ENCODE results near the gene PLEKHS1. TPM values are rescaled to one million over a fixed set of nuclear protein-coding genes. Genes with fewer than 3 reads are reported as not detected.
"Not testable (repeated sequence)": the region's sequence is repeated elsewhere in the genome, so short reads cannot be mapped to it uniquely, and the experiment has no call there.

Gene PLEKHS1
- total and polyA plus RNA-seq, 8 donors, result 6.0 to 44.6 (median 16.1) TPM

DNA sequence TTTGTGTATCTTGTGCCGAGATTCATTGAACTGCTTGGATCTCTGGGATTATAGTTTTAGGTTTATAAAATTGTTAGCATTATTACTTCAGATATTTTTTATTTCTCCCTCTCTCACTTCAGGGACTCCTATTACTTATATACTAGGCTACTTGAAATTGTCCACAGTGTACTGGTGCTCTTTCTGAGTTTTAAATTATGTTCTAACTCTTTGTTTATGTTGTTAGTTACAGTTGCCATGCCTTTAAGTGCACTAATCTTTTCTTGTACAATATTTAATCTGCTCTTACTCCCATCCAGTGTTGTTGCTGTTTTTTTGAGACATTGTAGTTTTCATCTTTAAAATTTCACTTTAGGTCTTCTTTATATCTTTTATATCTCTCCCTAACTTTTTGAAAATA lies 13.1 kb downstream of the PLEKHS1 start:
- no peaks in the 10 kb centered on the region for H3K36me3 ChIP-seq
- no peaks in the 10 kb centered on the region for H3K27me3 ChIP-seq
- H3K27ac ChIP-seq, result peak overlapping the region in 2 of 4 donors; percentile 19 to 44
- no peak for TF ChIP-seq CTCF (IDR thresholded peaks at IDR 0.05)
- WGBS, 2 donors, result 29 to 54% methylated on average over 1 of the region's 1 CpG
- FAIRE-seq (peak; percentile 23), DNase-seq (no peak), ATAC-seq (peak; percentile 57 to 72 (median 71))
- H3K9me3 ChIP-seq, result no peaks in the 10 kb centered on the region
- intact Hi-C loops (cut with DNase I), result no loop called here
- H3K4me3 ChIP-seq, result no peak overlapping the region
- H3K4me1 ChIP-seq, result peaks cover 11 to 31% (median 23%) of the 10 kb centered on the region in 3 donors

GRCh38 chr10:113765910-113766309 lies 14.4 kb downstream of the PLEKHS1 start:
- FAIRE-seq (no peak), DNase-seq (no peak), ATAC-seq (peak; percentile 56 to 83 (median 77))
- H3K27me3 ChIP-seq, result no peaks in the 10 kb centered on the region
- H3K36me3 ChIP-seq, result no peaks in the 10 kb centered on the region
- H3K9me3 ChIP-seq, result no peaks in the 10 kb centered on the region
- peak overlapping the region in 2 of 4 donors; percentile 44 to 48 for H3K27ac ChIP-seq
- H3K4me3 ChIP-seq, result no peak overlapping the region
- peaks cover 11 to 31% (median 23%) of the 10 kb centered on the region in 3 donors for H3K4me1 ChIP-seq
- intact Hi-C loops (cut with DNase I), result no loop called here
- 10 to 15% methylated on average over 3 of the region's 3 CpGs for WGBS, 2 donors
- TF ChIP-seq CTCF (IDR thresholded peaks at IDR 0.05), result no peak

GRCh38 chr10:113767222-113767621 lies 15.7 kb downstream of the PLEKHS1 start:
- peak in 2 of 4 donors; percentile 42 to 48 for ATAC-seq
- no peaks in the 10 kb centered on the region for H3K36me3 ChIP-seq
- no peaks in the 10 kb centered on the region for H3K27me3 ChIP-seq
- TF ChIP-seq CTCF (IDR thresholded peaks at IDR 0.05), result no peak
- no peaks in the 10 kb centered on the region for H3K9me3 ChIP-seq
- intact Hi-C loops (cut with DNase I), result no loop called here
- H3K4me1 ChIP-seq, result peaks cover 11 to 25% (median 23%) of the 10 kb centered on the region in 3 donors
- H3K27ac ChIP-seq, result no peak overlapping the region
- WGBS, 2 donors, result 60 to 73% methylated on average over 2 of the region's 2 CpGs
- DNase-seq, result no peak
- FAIRE-seq, result no peak
- no peak overlapping the region for H3K4me3 ChIP-seq

DNA sequence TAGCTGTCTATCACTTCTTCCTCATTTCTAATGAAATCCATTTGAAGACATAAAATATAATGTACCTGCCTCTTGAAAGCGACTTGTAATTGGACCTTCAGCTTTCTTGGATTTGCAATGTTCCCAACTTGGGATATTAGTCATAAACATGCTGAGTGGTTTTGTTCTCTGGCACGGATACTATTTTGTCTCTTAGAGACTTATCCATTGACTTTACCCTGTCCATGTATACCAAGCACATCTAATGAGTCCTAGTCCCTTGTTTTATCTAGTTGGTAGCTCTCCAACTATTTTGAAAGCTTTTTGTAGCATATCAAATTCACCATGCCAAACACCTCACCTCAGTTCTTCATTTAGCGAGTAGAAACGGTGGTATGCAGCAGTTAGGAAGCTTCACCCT lies 18.9 kb downstream of the PLEKHS1 start:
- Histone ChIP-seq H3K4me1 (peaks cover 11 to 15% (median 14%) of the 10 kb centered on the region in 3 donors), H3K9me3 (no peaks in the 10 kb centered on the region), H3K4me3 (no peak overlapping the region), H3K27ac (no peak overlapping the region), H3K36me3 (no peaks in the 10 kb centered on the region), H3K27me3 (no peaks in the 10 kb centered on the region)
- TF ChIP-seq CTCF (IDR thresholded peaks at IDR 0.05), result no peak
- no peak for FAIRE-seq
- ATAC-seq, result no peak
- intact Hi-C loops (cut with DNase I), result no loop called here
- WGBS, 2 donors, result 75 to 76% methylated on average over 4 of the region's 4 CpGs
- DNase-seq, result no peak

GRCh38 chr10:113771131-113771530 lies 19.6 kb downstream of the PLEKHS1 start:
- FAIRE-seq; intact Hi-C loops (cut with DNase I); H3K36me3 ChIP-seq: not testable (repeated sequence)

More at GRCh38 chr10:113771131-113771530, 19.6 kb downstream of the PLEKHS1 start:
- H3K27ac ChIP-seq, ATAC-seq, H3K9me3 ChIP-seq, H3K27me3 ChIP-seq, H3K4me1 ChIP-seq, H3K4me3 ChIP-seq, DNase-seq: not testable (repeated sequence)
- 86 to 90% methylated on average over 3 of the region's 3 CpGs for WGBS, 2 donors

Data from pancreas (tissue), 10 donors.